Measurements from ENCODE around the gene EPHB1. TPM values are rescaled to one million over a fixed set of nuclear protein-coding genes. Genes with fewer than 3 reads are reported as not detected.

EPHB1 gene
- total RNA-seq, 1 donor from 2014 or later, result 3.1 TPM

DNA sequence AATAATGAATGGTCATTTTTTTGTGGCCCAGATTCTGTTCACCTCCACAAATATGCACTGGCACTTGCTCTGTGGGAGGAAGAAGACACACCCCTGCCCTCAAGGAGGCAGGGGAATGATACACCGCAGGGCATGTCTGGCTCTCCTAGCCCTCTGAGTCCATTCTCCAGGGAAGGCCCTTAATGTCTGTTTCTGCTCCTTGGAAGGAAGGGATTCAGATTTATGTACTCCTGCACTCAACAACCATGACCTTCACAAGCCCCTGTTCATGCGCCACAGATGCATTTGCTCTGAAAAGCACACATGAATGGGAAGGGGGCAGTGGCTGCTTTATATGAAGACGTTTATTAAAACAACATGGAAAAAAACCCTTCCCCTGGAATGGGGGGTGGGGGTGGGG, 333.8 kb downstream of the EPHB1 start:
- no peak for DNase-seq (ENCODE audit: low spot score)

DNA sequence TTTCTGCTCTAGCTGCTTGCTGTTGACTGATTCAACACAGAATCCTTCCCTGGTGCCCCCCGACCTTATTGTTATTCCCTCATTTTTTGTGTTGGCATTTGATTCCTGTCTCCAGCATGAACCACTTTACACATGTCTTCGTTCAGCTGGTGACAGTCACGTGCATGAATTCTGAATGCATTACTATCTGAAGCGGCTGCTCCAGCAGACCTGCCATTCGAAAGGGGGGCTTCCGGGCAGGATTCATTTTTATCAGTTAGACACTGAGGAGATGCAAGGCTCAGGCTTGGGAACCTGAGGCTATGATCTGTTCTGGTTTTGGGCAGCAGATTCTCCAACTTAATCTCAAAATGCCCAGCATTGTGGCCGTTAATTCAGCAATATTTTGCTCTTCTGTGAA, 336.2 kb downstream of the EPHB1 start:
- DNase-seq (ENCODE audit: low spot score), result no peak

DNA sequence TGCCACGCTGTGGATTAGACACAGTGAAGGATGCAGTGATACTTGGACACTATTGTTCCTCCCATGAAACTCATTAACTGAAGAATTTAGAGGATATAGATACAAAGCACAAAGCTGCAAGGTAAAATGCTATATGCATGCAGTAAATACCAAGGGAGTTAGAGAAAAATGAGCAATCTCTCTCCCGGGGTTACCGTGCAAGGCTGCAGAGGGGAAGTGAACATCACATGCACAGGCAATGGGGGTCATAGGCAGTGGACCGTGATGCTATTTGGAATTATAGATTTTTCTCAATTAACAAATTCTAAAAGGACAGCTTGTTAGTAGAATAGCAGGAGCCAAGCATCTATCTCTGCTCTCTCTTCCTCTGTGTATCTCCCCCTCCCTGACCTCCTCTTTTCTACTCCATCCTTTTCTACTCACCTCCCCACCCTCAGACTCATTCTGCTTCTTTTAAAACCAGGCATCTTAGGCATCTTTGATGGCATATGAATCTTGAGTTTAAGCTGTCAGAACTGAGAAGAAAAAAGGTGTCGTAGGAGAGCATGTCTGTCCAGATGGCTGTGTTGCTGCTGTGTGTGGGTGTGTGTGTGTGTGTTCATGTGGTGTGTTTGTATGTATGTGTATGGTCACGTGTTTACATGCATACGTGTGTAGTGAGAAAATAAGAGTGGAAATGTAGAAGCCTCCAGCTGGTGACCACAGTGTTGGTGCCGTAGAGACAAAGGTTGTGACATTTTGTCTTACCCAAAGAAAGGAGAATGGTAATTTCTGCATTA, 339.0 kb downstream of the EPHB1 start:
- no peak for DNase-seq (ENCODE audit: low spot score)

DNA sequence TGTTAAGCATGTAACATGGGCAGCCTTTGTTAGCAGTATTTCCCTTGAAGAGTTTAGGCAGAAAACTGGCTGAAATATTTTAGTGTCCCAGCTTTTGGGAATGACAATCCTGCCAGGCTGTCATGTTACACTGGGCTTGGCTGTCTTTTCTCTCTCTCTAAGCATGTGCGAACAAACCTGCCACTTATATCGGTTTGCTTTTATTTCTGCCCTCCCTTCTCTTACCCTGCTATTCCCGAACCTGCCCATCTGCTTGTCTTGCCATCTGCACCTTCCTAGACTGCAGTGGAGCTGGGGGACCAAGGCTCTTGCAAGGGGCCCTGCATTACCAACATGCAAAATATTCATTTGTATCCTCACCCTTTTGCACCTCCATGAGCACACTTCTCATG, 339.6 kb downstream of the EPHB1 start:
- no peak for DNase-seq (ENCODE audit: low spot score)

DNA sequence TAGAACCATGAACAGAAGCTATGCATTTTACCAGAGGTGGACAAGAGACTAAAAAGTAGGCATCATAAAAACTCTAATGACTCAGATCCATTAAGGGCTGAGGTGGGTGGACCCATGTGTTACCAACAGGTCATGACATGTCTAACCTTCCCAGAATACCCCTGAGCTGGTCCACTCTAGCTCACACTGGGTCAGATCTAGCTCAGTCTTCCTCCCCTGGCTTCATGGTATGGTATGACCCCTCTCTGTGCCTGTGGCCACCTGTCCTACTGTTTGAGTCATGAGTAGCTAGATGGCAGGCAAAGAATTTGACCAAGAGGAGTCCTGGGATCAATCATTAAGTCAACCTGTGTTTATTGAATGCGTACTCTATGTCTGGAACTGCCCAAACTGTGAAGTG, 340.4 kb downstream of the EPHB1 start:
- DNase-seq (ENCODE audit: low spot score), result no peak

DNA sequence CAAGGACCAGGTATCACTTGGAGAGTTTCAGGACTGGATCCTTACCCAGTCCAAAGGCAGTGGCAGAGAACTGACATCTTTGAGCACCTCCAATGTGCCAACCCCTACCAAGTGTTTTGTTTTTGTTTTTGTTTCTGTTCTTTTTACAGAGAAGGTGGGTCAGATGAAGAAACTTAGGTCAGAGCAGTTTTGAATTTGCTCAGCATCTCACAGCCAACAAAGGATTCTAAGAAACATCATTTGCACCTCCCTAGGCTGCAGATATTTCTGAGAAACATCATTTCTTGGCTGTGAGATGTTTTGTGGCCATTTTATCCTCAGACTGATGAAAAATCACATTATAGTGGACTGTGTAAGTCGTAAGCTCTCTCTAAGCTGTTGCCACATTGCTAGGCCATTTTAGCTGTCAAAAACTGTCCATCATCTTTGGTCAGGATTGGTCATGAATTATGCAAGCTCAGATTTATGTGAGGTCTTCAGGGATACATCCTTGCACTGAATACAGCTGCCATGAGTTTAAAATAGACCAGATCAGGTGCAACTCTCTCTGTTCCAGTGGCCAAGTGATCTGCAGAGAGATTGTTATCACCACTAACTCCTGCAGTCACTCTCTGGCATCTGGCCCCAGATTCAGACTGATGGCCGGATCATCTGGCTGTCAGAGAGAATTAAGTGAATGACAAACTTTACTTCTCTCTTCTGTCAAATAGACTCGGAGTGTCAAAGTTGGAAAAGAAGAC, 341.5 kb downstream of the EPHB1 start:
- DNase-seq (ENCODE audit: low spot score), result no peak

DNA sequence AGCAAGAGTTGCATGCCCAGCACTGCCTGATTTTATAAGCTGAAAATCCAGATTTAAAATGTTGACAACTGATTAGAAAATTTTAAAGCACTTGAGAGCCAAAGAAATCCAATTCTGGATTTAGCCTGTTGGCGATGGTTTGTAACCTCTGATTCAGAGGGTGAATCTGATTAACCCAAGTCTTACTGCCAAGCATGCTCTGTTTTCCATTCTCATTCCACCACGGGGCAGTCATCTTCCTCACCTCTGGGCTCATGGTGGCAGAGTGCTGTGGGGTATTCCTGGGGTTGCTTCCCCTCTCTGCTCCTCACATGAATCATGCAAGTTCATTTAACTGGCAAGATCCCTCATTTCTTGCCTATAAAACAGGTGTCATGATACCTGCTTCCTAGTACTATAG, 342.2 kb downstream of the EPHB1 start:
- no peak for DNase-seq (ENCODE audit: low spot score)

DNA sequence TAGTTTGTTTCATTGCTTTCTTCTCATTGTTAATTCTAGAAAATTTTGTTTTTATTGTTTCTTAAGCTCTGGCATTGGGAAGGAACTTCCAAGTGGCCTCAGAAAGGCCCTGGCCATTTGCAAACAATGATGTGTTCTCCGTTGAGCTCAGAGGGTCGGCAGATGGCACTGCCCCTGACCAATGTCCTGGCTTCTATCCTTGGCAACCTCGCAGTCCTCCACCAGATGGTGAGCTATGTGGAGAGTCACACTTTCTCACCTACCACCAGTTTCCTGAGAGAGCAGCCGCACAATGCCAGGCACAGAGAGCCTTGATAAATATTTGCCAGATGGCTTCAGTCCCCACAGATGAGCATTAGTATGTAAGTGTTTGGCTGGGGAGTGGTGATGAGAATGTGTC, 343.7 kb downstream of the EPHB1 start:
- DNase-seq (ENCODE audit: low spot score), result no peak

DNA sequence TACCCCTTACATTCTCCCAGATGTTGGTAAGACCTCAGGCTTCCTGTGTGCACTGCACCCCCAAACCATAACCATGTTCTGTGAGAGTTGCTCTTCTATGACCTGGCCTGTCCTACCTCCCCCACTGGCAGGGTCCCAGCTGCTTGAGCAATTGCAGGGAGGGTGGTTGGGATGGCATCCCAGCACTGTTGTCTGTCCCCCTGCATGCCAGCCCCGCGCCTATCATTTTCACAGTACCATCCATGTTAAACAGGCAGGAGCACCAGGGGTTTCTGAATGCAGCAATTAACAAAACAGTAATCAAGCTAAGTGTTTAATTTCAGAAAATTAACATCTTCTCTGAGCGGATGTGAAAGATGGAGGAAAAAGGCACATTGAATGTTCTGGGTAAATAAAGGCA, 345.5 kb downstream of the EPHB1 start:
- no peak for DNase-seq (ENCODE audit: low spot score)

DNA sequence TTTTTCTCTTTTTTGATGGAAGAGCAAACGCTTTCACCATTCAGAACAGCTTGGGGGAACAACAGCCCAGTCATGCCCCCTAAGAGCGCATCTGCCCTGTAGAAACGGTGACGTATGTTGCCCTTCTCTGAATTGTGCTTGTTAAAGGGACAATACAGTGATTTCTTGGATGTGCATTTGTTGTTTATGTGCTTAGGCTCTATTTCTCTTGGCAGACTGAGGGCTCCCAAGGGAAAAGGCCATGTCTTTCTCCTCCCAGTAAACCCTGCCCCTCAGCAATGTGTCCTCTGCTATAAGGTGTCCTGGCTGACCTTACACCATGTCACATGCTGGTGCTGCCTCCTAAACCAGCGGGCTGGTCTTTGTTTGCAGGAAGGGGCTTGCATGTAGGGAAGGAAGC, 346.1 kb downstream of the EPHB1 start:
- no peak for DNase-seq (ENCODE audit: low spot score)

DNA sequence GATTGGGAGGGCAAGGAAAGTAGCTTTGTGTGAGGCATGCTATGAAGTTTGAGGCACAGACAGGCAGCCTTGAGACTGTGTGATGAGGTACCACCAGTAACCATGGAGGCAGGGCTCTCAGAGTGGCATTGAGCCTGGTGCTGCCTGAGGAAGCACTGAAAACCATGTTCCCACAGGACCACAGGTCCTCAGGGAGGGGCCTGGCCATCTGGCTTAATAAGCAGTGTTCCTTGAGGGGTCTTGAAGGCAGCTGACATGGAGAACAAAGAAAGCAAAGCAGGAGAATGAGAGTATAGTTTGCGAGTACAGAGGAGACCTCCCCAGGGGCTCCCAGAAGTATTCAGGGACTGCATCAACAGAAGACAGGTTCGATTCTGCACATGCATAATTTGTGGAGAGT, 346.6 kb downstream of the EPHB1 start:
- DNase-seq (ENCODE audit: low spot score), result no peak

DNA sequence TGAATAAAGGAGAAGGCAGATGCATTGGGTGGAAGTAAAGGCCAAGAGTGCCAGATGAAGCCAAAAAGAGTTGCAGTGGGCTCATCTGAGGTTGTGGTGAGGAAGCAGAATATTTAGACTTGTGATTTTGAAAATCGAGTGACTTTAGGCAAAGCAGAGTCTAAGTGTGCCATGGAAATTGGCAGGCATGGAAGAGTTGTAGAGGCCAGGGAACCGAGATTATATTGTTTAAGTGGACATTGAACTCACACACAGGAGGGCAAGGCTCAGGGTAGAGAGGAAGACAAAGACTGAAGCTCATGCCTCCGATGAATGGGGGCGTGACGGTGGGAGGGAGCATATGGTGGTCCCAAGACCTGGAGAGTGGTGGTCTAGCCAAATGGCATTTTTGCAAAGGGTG, 347.5 kb downstream of the EPHB1 start:
- DNase-seq (ENCODE audit: low spot score), result no peak

DNA sequence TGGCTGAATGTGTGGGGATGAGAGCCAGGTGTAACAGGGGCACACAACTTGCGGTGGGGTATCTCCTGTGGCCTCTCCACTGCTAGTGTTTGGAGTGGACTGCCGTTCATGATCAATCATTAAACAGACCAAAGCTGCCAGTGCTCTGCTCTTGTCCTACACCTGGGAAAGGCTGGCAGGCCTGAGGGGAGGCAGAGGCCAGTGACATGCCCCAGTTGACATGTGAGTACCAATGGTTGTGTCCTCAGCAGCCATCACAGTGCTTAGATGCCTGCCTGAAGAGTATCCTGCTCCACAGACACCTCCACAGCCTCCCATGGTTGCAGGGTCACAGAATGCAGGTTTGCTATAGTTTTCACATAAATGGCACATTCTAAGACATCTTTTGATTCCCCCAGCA, 348.4 kb downstream of the EPHB1 start:
- no peak for DNase-seq (ENCODE audit: low spot score)

DNA sequence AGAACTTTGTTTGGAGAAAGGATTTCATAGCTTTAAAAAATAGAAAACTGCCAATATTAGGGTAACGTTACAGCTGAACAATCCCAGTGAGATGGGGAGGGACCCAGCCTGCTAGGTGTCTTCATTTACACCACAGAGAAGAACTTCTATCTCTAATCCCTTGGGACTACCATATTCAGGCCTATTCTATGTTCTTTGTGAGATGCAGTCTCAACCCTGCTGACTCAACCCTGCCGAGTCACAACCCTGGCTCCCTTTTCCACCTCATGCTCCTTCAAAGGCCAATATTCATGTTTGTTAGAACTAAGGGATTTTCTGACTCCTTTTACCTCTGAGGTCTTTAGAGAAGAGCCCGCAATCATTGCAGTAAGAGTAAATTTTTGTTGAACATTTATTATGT, 350.5 kb downstream of the EPHB1 start:
- DNase-seq (ENCODE audit: low spot score), result no peak

DNA sequence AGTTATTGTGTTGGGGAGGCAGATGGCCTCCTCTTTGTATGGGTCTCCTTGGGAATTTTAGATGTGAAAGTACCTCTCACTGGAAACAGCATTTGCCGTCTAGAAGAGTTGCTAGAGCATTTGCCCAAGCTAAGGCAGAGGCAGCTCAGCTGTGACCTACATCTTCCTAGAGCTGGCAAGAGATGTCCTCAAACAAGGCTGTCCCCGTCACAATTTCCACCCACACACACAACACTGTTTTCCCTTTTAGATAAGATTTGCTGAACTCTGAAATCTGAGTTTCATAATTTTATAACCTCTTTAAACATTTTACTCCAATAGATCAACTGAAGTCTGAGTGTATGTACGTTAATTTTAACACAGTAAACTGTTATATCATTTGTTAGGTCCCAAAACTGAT, 352.6 kb downstream of the EPHB1 start:
- no peak for DNase-seq (ENCODE audit: low spot score)

DNA sequence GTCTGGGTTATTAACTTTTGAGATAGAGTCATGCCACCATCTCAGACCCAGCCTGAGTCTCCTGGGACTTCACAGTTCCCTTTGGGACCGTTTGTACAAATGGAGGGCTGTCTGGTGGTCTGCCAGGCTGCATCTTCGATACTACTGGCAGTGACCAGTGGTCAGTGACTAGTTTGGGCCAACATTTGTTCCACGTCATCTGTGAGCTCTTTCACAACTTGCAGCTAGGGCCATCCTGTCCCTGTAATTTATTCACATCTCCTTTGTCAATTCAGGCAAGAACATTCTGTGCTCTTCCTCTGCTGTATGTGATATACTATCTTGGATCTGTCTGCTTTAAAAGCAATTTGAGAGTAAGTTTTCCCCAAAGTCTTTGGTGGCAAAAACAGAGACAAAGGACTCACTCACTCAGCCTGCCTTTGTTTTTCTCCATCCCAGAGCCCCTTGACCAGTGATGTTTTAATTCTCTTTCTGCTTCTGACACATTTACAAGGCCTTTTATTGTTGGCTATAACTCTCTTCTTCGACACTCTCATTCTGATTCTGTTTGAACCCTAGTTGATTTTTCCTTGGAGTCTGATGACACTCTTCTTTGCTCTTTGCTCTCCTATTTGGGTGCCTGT, 353.4 kb downstream of the EPHB1 start:
- peak; percentile 49 for DNase-seq (ENCODE audit: low spot score)

DNA sequence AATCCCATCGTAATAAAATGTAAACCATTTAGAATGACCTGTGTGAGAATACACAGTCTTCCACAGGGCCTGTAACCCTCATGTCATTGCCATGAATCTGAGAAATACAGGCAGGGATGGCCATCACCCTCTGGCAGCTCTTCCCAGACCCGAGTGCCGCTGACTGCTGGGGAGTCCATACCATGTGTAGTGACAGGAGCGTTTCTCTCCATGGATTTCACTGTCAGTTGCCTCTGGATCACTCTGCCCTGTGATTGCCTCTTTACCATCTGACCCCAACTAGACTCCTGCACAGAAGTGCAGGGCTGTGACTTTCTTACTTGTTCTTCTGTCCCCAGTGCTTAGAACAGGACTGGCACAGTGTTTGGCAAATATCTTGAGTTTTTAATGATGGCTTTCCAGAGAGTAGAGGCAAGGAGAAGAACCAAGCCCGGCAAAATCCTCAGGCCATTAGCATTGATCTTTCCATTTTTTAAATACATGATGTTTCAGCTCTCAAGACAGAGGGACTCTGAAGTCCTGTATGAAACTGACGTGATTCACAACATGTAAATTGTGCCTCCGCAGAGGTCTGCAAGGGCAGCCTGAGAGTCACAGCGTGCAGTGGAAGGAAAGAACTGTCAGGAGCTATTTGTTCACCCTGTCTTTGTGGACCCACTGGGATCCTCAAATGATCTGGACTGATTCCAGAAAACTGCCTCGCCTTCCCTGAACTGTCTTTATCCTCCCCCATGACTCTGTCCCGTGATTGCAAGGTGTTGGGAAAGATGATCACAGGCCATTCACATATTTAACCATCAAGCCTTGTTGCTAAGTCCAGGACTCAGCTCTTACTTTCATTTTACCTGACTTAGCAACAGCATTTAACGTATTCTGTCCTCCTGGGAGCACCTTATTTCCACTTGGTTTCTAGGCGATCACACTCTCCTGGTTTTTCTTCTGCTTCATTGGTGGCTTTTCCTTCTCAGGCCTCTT, 354.9 kb downstream of the EPHB1 start:
- DNase-seq (ENCODE audit: low spot score), result no peak

DNA sequence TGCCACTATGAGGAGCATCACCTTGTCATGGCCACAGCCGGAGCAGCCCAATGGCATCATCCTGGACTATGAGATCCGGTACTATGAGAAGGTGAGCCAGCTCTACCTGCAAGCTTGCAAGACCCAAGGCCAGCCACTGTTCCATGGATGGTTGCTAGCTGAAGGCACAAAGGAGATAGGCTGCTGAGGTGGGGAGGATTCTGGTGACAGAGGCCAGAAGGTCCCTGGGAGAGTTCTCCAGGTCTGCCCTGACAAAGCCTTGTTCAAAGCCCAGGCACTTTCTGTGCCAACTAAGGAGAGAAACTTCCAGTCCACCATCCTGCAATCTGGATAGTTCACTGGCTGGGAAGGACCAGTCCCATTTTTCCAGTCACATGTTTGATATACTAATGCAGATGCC, 359.1 kb downstream of the EPHB1 start:
- DNase-seq (ENCODE audit: low spot score), result no peak

DNA sequence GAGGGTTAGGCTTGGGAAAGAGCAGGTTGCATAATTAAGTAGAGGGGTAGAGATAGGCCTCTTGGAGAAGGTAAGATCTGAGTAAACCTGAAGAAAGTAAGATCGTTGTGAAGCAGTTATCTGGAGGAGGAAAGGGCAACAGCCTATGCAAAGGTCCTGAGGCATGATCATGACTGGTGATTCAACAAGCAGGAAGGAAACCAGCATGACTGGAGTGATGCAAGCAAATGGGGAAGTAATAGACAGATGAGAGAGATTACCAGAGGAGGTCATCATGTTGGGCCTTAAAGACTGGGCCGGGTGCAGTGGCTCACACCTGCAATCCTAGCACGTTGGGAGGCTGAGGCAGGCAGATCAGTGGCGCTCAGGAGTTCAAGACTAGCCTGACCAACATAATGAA, 360.2 kb downstream of the EPHB1 start:
- DNase-seq (ENCODE audit: low spot score), result no peak

DNA sequence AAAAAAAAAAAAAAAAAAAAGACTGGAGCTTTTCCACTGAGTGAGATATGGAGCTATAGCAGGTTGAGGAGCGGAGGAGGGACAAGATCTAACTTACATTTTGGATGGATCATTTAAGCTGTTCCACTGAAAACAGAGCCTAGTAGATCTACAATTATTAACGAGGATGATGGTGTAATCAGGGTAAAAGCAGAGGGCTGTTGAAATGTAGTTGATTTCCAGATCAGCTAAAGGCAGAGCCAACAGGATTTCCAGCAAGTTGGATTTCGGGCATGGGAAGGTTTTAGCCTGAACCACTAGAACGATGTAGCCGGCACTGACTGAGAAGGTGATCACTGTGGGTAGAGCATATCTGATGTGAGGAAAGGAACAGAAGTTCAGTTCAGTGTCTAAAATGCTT, 360.7 kb downstream of the EPHB1 start:
- no peak for DNase-seq (ENCODE audit: low spot score)

DNA sequence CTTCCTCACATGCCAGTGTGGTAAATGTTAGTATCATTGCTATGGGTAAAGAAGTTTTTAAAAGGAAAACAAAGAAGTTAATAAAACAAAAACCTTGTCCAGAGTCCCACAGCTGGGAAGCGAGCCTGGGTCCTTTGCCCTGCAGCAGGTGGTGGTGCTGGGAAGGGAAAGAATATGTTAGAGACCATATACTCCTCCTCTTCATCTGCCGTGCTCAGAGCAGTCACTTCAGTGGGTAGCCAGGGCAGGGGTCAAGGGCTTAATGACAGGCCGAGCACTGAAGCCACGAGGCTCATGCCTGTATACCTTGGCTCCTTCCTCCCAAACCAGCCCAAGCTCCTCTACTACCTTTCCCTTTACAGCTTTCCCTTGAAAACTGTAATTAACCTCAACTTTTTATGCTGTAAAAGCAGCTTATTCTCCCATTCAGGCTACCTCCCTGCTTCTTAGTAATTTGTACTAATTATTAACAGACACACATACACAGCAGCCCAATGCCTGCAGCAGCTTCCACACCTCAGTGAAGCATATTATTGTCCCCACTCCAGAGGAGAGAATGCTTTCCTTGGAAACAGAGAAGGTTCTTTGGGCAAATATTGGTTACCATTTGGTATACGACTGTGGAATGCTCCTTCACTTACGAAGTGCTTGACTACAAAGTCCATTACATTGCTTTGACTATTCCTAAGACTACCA, 362.1 kb downstream of the EPHB1 start:
- DNase-seq (ENCODE audit: low spot score), result no peak
